Colon (tissue), 2 donors: ENCODE data around the gene TOX4.
"Not testable (repeated sequence)": the region's sequence is repeated elsewhere in the genome, so short reads cannot be mapped to it uniquely, and the experiment has no call there.

ENCODE experiments used
- FAIRE-seq: peaks from 2 replicates; lab custom pipeline; 2012; peaks lifted over from hg19 to GRCh38; lab: Jason Lieb, UNC
- donor health status: control.
- donor health status: control.

Gene TOX4

GRCh38 chr14:21476925-21477681 is at the start of gene TOX4, which contains the start of gene RAB2B:
TSS of gene TOX4 (plus strand) at chr14:21477195. CDS start at chr14:21477279, 84 bp downstream.
TSS of gene RAB2B (minus strand) at chr14:21476959. CDS start at chr14:21476872, 87 bp downstream.
- no peak for FAIRE-seq

- FAIRE-seq = no peak
Observed at GRCh38 chr14:21428930-21429329, 48.1 kb upstream of the TOX4 start.

- FAIRE-seq = no peak
Observed at GRCh38 chr14:21431126-21431525, 45.9 kb upstream of the TOX4 start.

- FAIRE-seq = no peak
Observed at GRCh38 chr14:21436567-21437062, 40.4 kb upstream of the TOX4 start.

GRCh38 chr14:21437063-21437901 is 39.7 kb upstream of the TOX4 start:
- no peak for FAIRE-seq

- FAIRE-seq = no peak
Observed at GRCh38 chr14:21440859-21441258, 36.1 kb upstream of the TOX4 start.

GRCh38 chr14:21442657-21443056 is 34.3 kb upstream of the TOX4 start:
- FAIRE-seq = not testable (repeated sequence)

- no peak for FAIRE-seq
Observed at GRCh38 chr14:21449899-21450216, 27.1 kb upstream of the TOX4 start.

- FAIRE-seq = no peak
Observed at GRCh38 chr14:21454843-21455544, 22.0 kb upstream of the TOX4 start.

GRCh38 chr14:21455592-21455911 is 21.4 kb upstream of the TOX4 start:
- FAIRE-seq = no peak

- FAIRE-seq = peak; percentile 74
Observed at GRCh38 chr14:21455912-21456667, 20.9 kb upstream of the TOX4 start, which contains the start of gene CHD8. TSS of gene CHD8 (minus strand) at chr14:21456123. CDS start at chr14:21431643, 24,480 bp downstream.

GRCh38 chr14:21467616-21468015 is 9.4 kb upstream of the TOX4 start:
- no peak for FAIRE-seq

GRCh38 chr14:21475767-21476522 is 1.1 kb upstream of the TOX4 start:
- peak; percentile 43 for FAIRE-seq

GRCh38 chr14:21476523-21476924 is 471 bp upstream of the TOX4 start:
- no peak for FAIRE-seq

GRCh38 chr14:21486640-21487087 is 9.7 kb downstream of the TOX4 start:
- no peak for FAIRE-seq

- no peak for FAIRE-seq
Observed at GRCh38 chr14:21494902-21495762, 18.1 kb downstream of the TOX4 start.

GRCh38 chr14:21496453-21496852 is 19.5 kb downstream of the TOX4 start:
- FAIRE-seq = no peak

- FAIRE-seq = no peak
Observed at GRCh38 chr14:21498540-21499526, 21.8 kb downstream of the TOX4 start.

- FAIRE-seq = no peak
Observed at GRCh38 chr14:21501568-21501967, 24.6 kb downstream of the TOX4 start.
